Fibroblast of skin of left biceps (primary cell): ENCODE results near the gene ZNF226.
A peak's percentile ranks its signal among the peaks of the same experiment; 100 is the strongest.
"Not testable (repeated sequence)": the region's sequence is repeated elsewhere in the genome, so short reads cannot be mapped to it uniquely, and the experiment has no call there.

Experiments
- DNase-seq, 2 experiments: peaks; one replicate each; pipeline ENCODE4 v3.0.0-alpha.2; 2013; ENCODE audit warnings: low read depth in 2 of 2

The ZNF226 gene

GRCh38 chr19:44212250-44212865 is 47.5 kb downstream of the ZNF226 start, which contains the start of gene ZNF227:
Gene ZNF227 (plus strand): TSS chr19:44212532. CDS start chr19:44217793, 5,261 bp downstream.
- DNase-seq = peak; percentile 92 to 94

- no peak for DNase-seq
Measured at GRCh38 chr19:44212866-44213346, 48.0 kb downstream of the ZNF226 start.

- not testable (repeated sequence) for DNase-seq
Measured at GRCh38 chr19:44219926-44220325, 55.0 kb downstream of the ZNF226 start.

- DNase-seq = not testable (repeated sequence)
Measured at GRCh38 chr19:44220761-44221160, 55.9 kb downstream of the ZNF226 start.

GRCh38 chr19:44221291-44221690 is 56.4 kb downstream of the ZNF226 start:
- DNase-seq = not testable (repeated sequence)
